Measurements from ENCODE around the gene DUSP1. TPM values are rescaled to one million over a fixed set of nuclear protein-coding genes. Genes with fewer than 3 reads are reported as not detected.

Gene DUSP1
- total and polyA plus RNA-seq, 2 of the 13 experiments (the other 11 are each of a cell fraction or from before 2014, with no cell fraction given), result 27.1 to 55.5 TPM

GRCh38 chr5:172788771-172789686, 18.0 kb upstream of the DUSP1 start (continued):
- TF ChIP-seq RXRB (CRISPR knock-in tag; IDR thresholded peaks at IDR 0.05; ENCODE audit: borderline replicate concordance) (peak; percentile 69; the same call in 1 of the 2 replicates), ARID3A (IDR thresholded peaks at IDR 0.05; ENCODE audit: low read depth, low read length) (peak; percentile 44; the same call in 1 of the 2 replicates), TARDBP (CRISPR knock-in tag; IDR thresholded peaks at IDR 0.05) (peak; percentile 6; the same call in 1 of the 2 replicates), ZBTB20 (CRISPR knock-in tag; IDR thresholded peaks at IDR 0.05; ENCODE audit: borderline replicate concordance, low read depth) (peak; percentile 30; the same call in 1 of the 2 replicates), ZNF501 (CRISPR knock-in tag; IDR thresholded peaks at IDR 0.05) (peak; percentile 68), MEF2D (CRISPR knock-in tag; IDR thresholded peaks at IDR 0.05) (peak; percentile 25), POLR2AphosphoS2 (IDR thresholded peaks at IDR 0.05; ENCODE audit: low read depth, low read length) (0 out of 2 replicates have a peak, but pooled peaks have one; percentile 33), ZNF18 (CRISPR knock-in tag; IDR thresholded peaks at IDR 0.05; ENCODE audit: insufficient replicate concordance) (peak; percentile 64), HIVEP1 (CRISPR knock-in tag; IDR thresholded peaks at IDR 0.05) (peak; percentile 55; the same call in 1 of the 2 replicates), ZMYM2 (CRISPR knock-in tag; IDR thresholded peaks at IDR 0.05) (peak; percentile 71; the same call in 1 of the 2 replicates), MIER3 (CRISPR knock-in tag; IDR thresholded peaks at IDR 0.05; ENCODE audit: borderline replicate concordance) (peak; percentile 51; the same call in 1 of the 2 replicates), ZNF691 (CRISPR knock-in tag; IDR thresholded peaks at IDR 0.05; ENCODE audit: borderline replicate concordance, low read depth) (peak; percentile 7; the same call in 1 of the 2 replicates), ZNF687 (CRISPR knock-in tag; IDR thresholded peaks at IDR 0.05) (peak; percentile 22), HNF4G (IDR thresholded peaks at IDR 0.05; ENCODE audit: borderline replicate concordance, low read depth, low read length) (0 out of 2 replicates have a peak, but pooled peaks have one; percentile 6), HNF4G (CRISPR knock-in tag; IDR thresholded peaks at IDR 0.05; ENCODE audit: borderline replicate concordance, low read depth) (no peak), CBX1 (IDR thresholded peaks at IDR 0.05; ENCODE audit: low read depth) (no peak), HMGA1 (CRISPR knock-in tag; conservative IDR thresholded peaks at IDR 0.05) (no peak), ZNF343 (CRISPR knock-in tag; IDR thresholded peaks at IDR 0.05) (peak; percentile 14; the same call in 1 of the 2 replicates), ASH2L (IDR thresholded peaks at IDR 0.05; ENCODE audit: insufficient read length, low read depth, low read length) (peak; percentile 76), MXD4 (CRISPR knock-in tag; IDR thresholded peaks at IDR 0.05) (0 out of 2 replicates have a peak, but pooled peaks have one; percentile 10)
